GM12892 (cell line): ENCODE results near the gene MAP3K2.

Experiments
- POLR2A ChIP-seq: IDR thresholded peaks from 2 replicates; pipeline ENCODE4 v1.6.1; 2011; ENCODE audit warnings: low read depth, low read length, control low read depth
- POLR2AphosphoS5 ChIP-seq: IDR thresholded peaks from 2 replicates; pipeline ENCODE4 v1.6.1; 2011; ENCODE audit warnings: low read depth, low read length, control low read depth
- TAF1 ChIP-seq: IDR thresholded peaks from 2 replicates; pipeline ENCODE4 v1.6.1; 2011; ENCODE audit warnings: low read depth, mild to moderate bottlenecking, control low read depth, low read length, borderline replicate concordance

GRCh38 chr2:127351603-127352002 lies 36.2 kb downstream of the MAP3K2 start:
- TF ChIP-seq POLR2A (no peak), TAF1 (no peak), POLR2AphosphoS5 (no peak)
